HG02759 (cell line): ENCODE measurements around the gene ANKRD9.
A peak's percentile ranks its signal among the peaks of the same experiment; 100 is the strongest.
"Not testable (repeated sequence)": the region's sequence is repeated elsewhere in the genome, so short reads cannot be mapped to it uniquely, and the experiment has no call there.

Experiments
- ATAC-seq: cut with Tn5 transposase; IDR thresholded peaks from one replicate; pipeline ENCODE4 v1.9.1; 2021; ENCODE audit warnings: mild to moderate bottlenecking, moderate library complexity; ENCODE audit not compliant: unreplicated experiment

ANKRD9 gene

GRCh38 chr14:102538602-102539543 lies 29.3 kb upstream of the ANKRD9 start:
- no peak for ATAC-seq

GRCh38 chr14:102537981-102538601 lies 28.5 kb upstream of the ANKRD9 start:
- no peak for ATAC-seq

- ATAC-seq = no peak
These were observed 22.7 kb upstream of the ANKRD9 start for GRCh38 chr14:102532204-102532658.

- no peak for ATAC-seq
These were observed 21.4 kb upstream of the ANKRD9 start for GRCh38 chr14:102530828-102531478.

GRCh38 chr14:102528431-102529170 lies 19.0 kb upstream of the ANKRD9 start:
- no peak for ATAC-seq

- ATAC-seq = no peak
These were observed 16.4 kb upstream of the ANKRD9 start for GRCh38 chr14:102525929-102526497.

GRCh38 chr14:102525219-102525928 lies 15.8 kb upstream of the ANKRD9 start:
- peak; percentile 4 for ATAC-seq

- ATAC-seq = peak; percentile 95
These were observed 15.1 kb upstream of the ANKRD9 start for GRCh38 chr14:102524451-102525218.

- ATAC-seq = peak; percentile 3
These were observed 14.2 kb upstream of the ANKRD9 start for GRCh38 chr14:102523569-102524450.

- no peak for ATAC-seq
These were observed 13.6 kb upstream of the ANKRD9 start for GRCh38 chr14:102523200-102523568.

GRCh38 chr14:102519709-102520108 lies 10.1 kb upstream of the ANKRD9 start:
- not testable (repeated sequence) for ATAC-seq

- no peak for ATAC-seq
These were observed 8.6 kb upstream of the ANKRD9 start for GRCh38 chr14:102518063-102518648.

GRCh38 chr14:102517392-102518062 lies 8.0 kb upstream of the ANKRD9 start:
- peak; percentile 29 for ATAC-seq

GRCh38 chr14:102516531-102517391 lies 7.2 kb upstream of the ANKRD9 start:
- ATAC-seq = peak; percentile 62

GRCh38 chr14:102514987-102515733 lies 5.6 kb upstream of the ANKRD9 start:
- no peak for ATAC-seq
